K562 (cell line): ENCODE data around the gene C10orf53. TPM values are rescaled to one million over a fixed set of nuclear protein-coding genes. Genes with fewer than 3 reads are reported as not detected.
A peak's percentile ranks its signal among the peaks of the same experiment; 100 is the strongest.

Source experiments
- ATAC-seq: fragments of 200-7000 bp; cut with Tn5 transposase; 3 replicates; pipeline ENCODE4 v1.9.1; 2020; ENCODE audit warnings: moderate library complexity
- BruUV-seq: library from RNA; stranded (reverse); fragments of 400-500 nt; replicated peaks from 2 replicates; lab custom pipeline; 2021; lab: Mats Ljungman, UMichigan
- CTCF ChIA-PET: fragments of 300-600 bp; formaldehyde crosslinking; extraction: SDS; loops from one replicate; lab custom pipeline; 2021; ENCODE audit warnings: low intra/inter-chr PET ratio; lab: Yijun Ruan, JAX
- POLR2A ChIA-PET: fragments of 300-600, 350-650 bp; sonication (Branson Sonifier 250); formaldehyde crosslinking; extraction: SDS; loops from one replicate; lab custom pipeline; 2021; ENCODE audit warnings: antibody characterized with exemption, inconsistent platforms; lab: Yijun Ruan, JAX
- DNase-seq, 4 experiments: peaks; one replicate each; pipeline versions ENCODE4 v3.0.0 to v3.0.0-alpha.2; 2011 to 2018; ENCODE audit warnings: low spot score in 3 of 4, mixed read lengths in 3 of 4; ENCODE audit errors: extremely low read depth in 1 of 4
- FAIRE-seq: peaks from 2 replicates; lab custom pipeline; 2011; peaks lifted over from hg19 to GRCh38; lab: Jason Lieb, UNC
- H2AFZ ChIP-seq: 2 replicates; pipeline ENCODE4 v1.6.0; 2011; ENCODE audit warnings: low read depth, low read length, control low read depth, inconsistent platforms
- H3K27ac ChIP-seq: fragments of 200-600 bp; 3 replicates; pipeline ENCODE4 v1.8.0; 2011; ENCODE audit warnings: low read depth, mild to moderate bottlenecking, control low read depth, inconsistent platforms, low read length, moderate library complexity, mixed read lengths; ENCODE audit errors: extremely low read depth
- H3K27me3 ChIP-seq, 2 experiments: fragments of 300-600 bp in 1 of 2; 2 replicates in 1 of 2; 3 replicates in 1 of 2; pipeline versions ENCODE4 v1.6.0 to v1.8.0; 2011; ENCODE audit warnings: inconsistent platforms in 2 of 2, low read length in 2 of 2, mild to moderate bottlenecking in 1 of 2, mixed read lengths in 1 of 2, moderate library complexity in 1 of 2; ENCODE audit not compliant: control insufficient read depth in 2 of 2, insufficient read depth in 2 of 2
- H3K36me3 ChIP-seq: fragments of 300-600 bp; 3 replicates; pipeline ENCODE4 v1.8.0; 2011; ENCODE audit warnings: mild to moderate bottlenecking, low read length, inconsistent platforms; ENCODE audit not compliant: control insufficient read depth, insufficient read depth
- H3K4me1 ChIP-seq, 2 experiments: fragments of 200-600 bp in 1 of 2; replicated peaks in 1 of 2; 2 replicates in 1 of 2; 3 replicates in 1 of 2; pipeline versions ENCODE4 v1.5.1 to v1.8.0; 2011; ENCODE audit warnings: inconsistent platforms in 2 of 2, low read length in 2 of 2, mild to moderate bottlenecking in 1 of 2, mixed read lengths in 1 of 2, moderate library complexity in 1 of 2; ENCODE audit not compliant: control insufficient read depth in 2 of 2, insufficient read depth in 2 of 2
- H3K4me2 ChIP-seq: 2 replicates; pipeline ENCODE4 v1.6.1; 2011; ENCODE audit warnings: low read length, control low read depth, inconsistent platforms, mixed read lengths; ENCODE audit not compliant: insufficient read depth
- H3K4me3 ChIP-seq: fragments of 200-600 bp; sonication (generic), shearing (Covaris generic); 2 replicates; pipeline ENCODE4 v1.5.1; 2016; ENCODE audit warnings: control low read depth, inconsistent platforms
- H3K79me2 ChIP-seq: fragments of 200-600 bp; 3 replicates; pipeline ENCODE4 v1.8.0; 2011; ENCODE audit warnings: low read length, inconsistent platforms; ENCODE audit not compliant: control insufficient read depth, insufficient read depth
- H3K9ac ChIP-seq, 2 experiments: 2 replicates each; pipeline versions ENCODE4 v1.6.0 to v1.6.1; 2011; ENCODE audit warnings: low read depth in 2 of 2, low read length in 2 of 2, control low read depth in 1 of 2, inconsistent platforms in 1 of 2, mild to moderate bottlenecking in 1 of 2, mixed read lengths in 1 of 2; ENCODE audit not compliant: insufficient read depth in 1 of 2
- H3K9me1 ChIP-seq: one replicate; pipeline ENCODE4 v1.6.0; 2011; ENCODE audit warnings: inconsistent platforms, mild to moderate bottlenecking, low read length, moderate library complexity; ENCODE audit not compliant: control insufficient read depth, insufficient read depth
- H3K9me3 ChIP-seq: replicated peaks from 2 replicates; pipeline ENCODE4 v1.5.1; 2011; ENCODE audit warnings: low read depth, low read length, inconsistent platforms; ENCODE audit not compliant: control insufficient read depth, insufficient read depth
- H4K20me1 ChIP-seq: replicated peaks from 2 replicates; pipeline ENCODE4 v1.6.1; 2011; ENCODE audit warnings: low read length, inconsistent platforms, mixed read lengths; ENCODE audit not compliant: control insufficient read depth, insufficient read depth
- KDM1A ChIP-seq, 2 experiments: fragments of 450-650 bp; IDR thresholded peaks; 2 replicates each; pipeline ENCODE4 v1.6.1; 2016; ENCODE audit warnings: mild to moderate bottlenecking in 2 of 2
- KLF6 ChIP-seq: fragments of 250-450 bp; sonication (Bioruptor Pico); IDR thresholded peaks from 2 replicates; pipeline ENCODE4 v1.4.0; 2020; ENCODE audit warnings: mild to moderate bottlenecking, moderate library complexity, borderline replicate concordance
- ZKSCAN3 ChIP-seq: fragments of 250-450 bp; sonication (Bioruptor Pico); IDR thresholded peaks from 2 replicates; pipeline ENCODE4 v1.4.0; 2020
- ZNF217 ChIP-seq: sonication (generic); formaldehyde crosslinking; IDR thresholded peaks from 2 replicates; pipeline ENCODE4 v1.8.0; 2022; ENCODE audit warnings: mild to moderate bottlenecking, missing genetic modification reagents
- ZNF316 ChIP-seq: fragments of 450-650 bp; IDR thresholded peaks from 2 replicates; pipeline ENCODE4 v1.6.1; 2016
- ZNF551 ChIP-seq: fragments of 250-450 bp; sonication (Bioruptor Pico); IDR thresholded peaks from 2 replicates; pipeline ENCODE4 v1.5.0; 2021; ENCODE audit warnings: mild to moderate bottlenecking, moderate library complexity
- ZNF79 ChIP-seq: fragments of 250-450 bp; sonication (Bioruptor Pico); IDR thresholded peaks from 2 replicates; pipeline ENCODE4 v1.4.0; 2020; ENCODE audit warnings: low read depth, mild to moderate bottlenecking, moderate library complexity
- WGBS: fragments of 100-300 bp; shearing (Covaris generic); methylation state at CpG from one replicate; pipeline ENCODE4 v1.1.6; 2016; ENCODE audit warnings: low coverage, mixed read lengths; ENCODE audit not compliant: insufficient coverage; ENCODE audit errors: missing lambda C conversion rate; 5-methylcytosine and 5-hydroxymethylcytosine counted together
- in situ Hi-C: fragments of 300-500 bp; cut with MboI; formaldehyde crosslinking; loops from 4 replicates; pipeline ENCODE4 v1.15.0; 2018; ENCODE audit warnings: inconsistent platforms, mixed read lengths
- intact Hi-C: fragments of 100-400 bp; cut with micrococcal nuclease; formaldehyde crosslinking; loops from 2 replicates; pipeline ENCODE4 v1.14.2; 2022
- polyA plus RNA-seq, 8 experiments: library from polyadenylated mRNA; depleted of rRNA in 4 of 8; stranded (reverse) in 5 of 8; unstranded in 3 of 8; fragments of >200 nt; fragmentation: Nextera tagmentation in 2 of 8; fragmentation: Illumina TruSeq in 1 of 8; extraction: Ambion mirVana in 2 of 8; extraction: Trizol in 1 of 8; gene quantifications; 2 replicates each; pipeline versions ENCODE4 v1.2.1 to v1.2.3, GENCODE V29; 2011 to 2014; ENCODE audit warnings: inconsistent platforms in 1 of 8, missing spikeins in 1 of 8
- total RNA-seq, 7 experiments: library from RNA; depleted of rRNA in 6 of 7; stranded (reverse); fragments of >200 nt in 6 of 7; fragmentation: Illumina TruSeq in 2 of 7; extraction: Trizol in 2 of 7; gene quantifications; 2 replicates each; pipeline versions ENCODE4 v1.2.1 to v1.2.3, GENCODE V29; 2011 to 2021; ENCODE audit warnings: low replicate concordance in 1 of 7
- TF ChIP-seq, protein P1 (sequence below): fragments of 250-450 bp; sonication (Bioruptor Pico); IDR thresholded peaks from 2 replicates; pipeline ENCODE4 v1.4.0; 2020; ENCODE audit warnings: mild to moderate bottlenecking, moderate library complexity

Gene C10orf53
- total and polyA plus RNA-seq, 9 of the 15 experiments (the other 6 are each of a cell fraction or from before 2014, with no cell fraction given), result not detected

DNA sequence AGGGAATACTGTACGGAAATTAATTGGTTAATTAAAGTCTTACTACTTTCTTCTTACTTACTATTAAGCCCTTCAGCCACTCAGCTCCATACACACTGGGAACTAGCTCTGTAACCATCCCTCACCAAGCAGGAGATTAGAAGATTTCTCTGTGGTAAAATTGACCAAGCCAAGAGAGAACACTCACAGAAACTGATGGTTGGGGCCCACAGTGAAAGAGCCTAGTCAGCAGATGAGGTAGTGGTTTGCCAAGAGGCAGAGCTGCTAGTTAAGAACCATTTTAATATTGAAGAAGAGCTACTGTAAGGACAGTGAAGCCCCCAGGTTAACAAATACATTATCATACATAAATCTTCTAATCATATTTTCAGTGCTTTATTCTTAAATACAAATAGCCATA lies 21.8 kb upstream of the C10orf53 start:
- DNase-seq (no peak), FAIRE-seq (no peak)
- no peaks in the 10 kb centered on the region for H3K79me2 ChIP-seq
- in situ Hi-C loops, result no loop called here
- no peaks in the 10 kb centered on the region for H3K4me1 ChIP-seq
- no peak overlapping the region for H3K4me2 ChIP-seq
- no TSS peak for BruUV-seq
- H3K27ac ChIP-seq, result no peak overlapping the region
- no peak overlapping the region for H3K4me3 ChIP-seq
- ChIA-PET CTCF (no interaction called here), POLR2A (no interaction called here)
- TF ChIP-seq ZNF551 (CRISPR knock-in tag) (no peak), ZKSCAN3 (no peak), KLF6 (CRISPR knock-in tag) (no peak), ZNF217 (CRISPR knock-in tag) (no peak), KDM1A (IDR thresholded peaks at IDR 0.05) (no peak), ZNF79 (CRISPR knock-in tag) (no peak), ZNF316 (peak; percentile 10; the same call in 1 of the 2 replicates)
- TF ChIP-seq, protein P1, sequence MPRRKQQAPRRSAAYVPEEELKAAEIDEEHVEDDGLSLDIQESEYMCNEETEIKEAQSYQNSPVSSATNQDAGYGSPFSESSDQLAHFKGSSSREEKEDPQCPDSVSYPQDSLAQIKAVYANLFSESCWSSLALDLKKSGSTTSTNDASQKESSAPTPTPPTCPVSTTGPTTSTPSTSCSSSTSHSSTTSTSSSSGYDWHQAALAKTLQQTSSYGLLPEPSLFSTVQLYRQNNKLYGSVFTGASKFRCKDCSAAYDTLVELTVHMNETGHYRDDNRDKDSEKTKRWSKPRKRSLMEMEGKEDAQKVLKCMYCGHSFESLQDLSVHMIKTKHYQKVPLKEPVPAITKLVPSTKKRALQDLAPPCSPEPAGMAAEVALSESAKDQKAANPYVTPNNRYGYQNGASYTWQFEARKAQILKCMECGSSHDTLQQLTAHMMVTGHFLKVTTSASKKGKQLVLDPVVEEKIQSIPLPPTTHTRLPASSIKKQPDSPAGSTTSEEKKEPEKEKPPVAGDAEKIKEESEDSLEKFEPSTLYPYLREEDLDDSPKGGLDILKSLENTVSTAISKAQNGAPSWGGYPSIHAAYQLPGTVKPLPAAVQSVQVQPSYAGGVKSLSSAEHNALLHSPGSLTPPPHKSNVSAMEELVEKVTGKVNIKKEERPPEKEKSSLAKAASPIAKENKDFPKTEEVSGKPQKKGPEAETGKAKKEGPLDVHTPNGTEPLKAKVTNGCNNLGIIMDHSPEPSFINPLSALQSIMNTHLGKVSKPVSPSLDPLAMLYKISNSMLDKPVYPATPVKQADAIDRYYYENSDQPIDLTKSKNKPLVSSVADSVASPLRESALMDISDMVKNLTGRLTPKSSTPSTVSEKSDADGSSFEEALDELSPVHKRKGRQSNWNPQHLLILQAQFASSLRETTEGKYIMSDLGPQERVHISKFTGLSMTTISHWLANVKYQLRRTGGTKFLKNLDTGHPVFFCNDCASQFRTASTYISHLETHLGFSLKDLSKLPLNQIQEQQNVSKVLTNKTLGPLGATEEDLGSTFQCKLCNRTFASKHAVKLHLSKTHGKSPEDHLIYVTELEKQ (CRISPR knock-in tag), result no peak
- TF ChIP-seq, all 486 proteins: peak for 1
- peaks cover 7 to 32% of the 10 kb centered on the region in 2 experiments; a peak in 4 of 5 replicates for H3K27me3 ChIP-seq
- 0% methylated on average over 1 of the region's 1 CpG for WGBS
- intact Hi-C loops, result no loop called here
- no peaks in the 10 kb centered on the region for H3K9me1 ChIP-seq
- H2AFZ ChIP-seq, result no peak overlapping the region
- no peak for ATAC-seq
- no peaks in the 10 kb centered on the region for H3K36me3 ChIP-seq
- H4K20me1 ChIP-seq, result peaks cover 2% of the 10 kb centered on the region; the same call in 1 of the 2 replicates
- no peaks in the 10 kb centered on the region for H3K9me3 ChIP-seq
- no peak overlapping the region for H3K9ac ChIP-seq
